PC-3 (cell line): Measurements from ENCODE around the gene C1QB.

Experiments used
- CTCF ChIP-seq: fragments of 300-600 bp; sonication (generic); conservative IDR thresholded peaks from 2 replicates; pipeline ENCODE4 v1.5.1; 2017; ENCODE audit warnings: antibody characterized with exemption, low read depth, mild to moderate bottlenecking, low read length
- EZH2 ChIP-seq: fragments of 300-600 bp; sonication (generic); IDR thresholded peaks from one replicate; pipeline ENCODE4 v1.6.1; 2017; ENCODE audit warnings: antibody characterized with exemption, mild to moderate bottlenecking, low read length; ENCODE audit not compliant: unreplicated experiment
- EZH2phosphoT487 ChIP-seq: fragments of 300-600 bp; sonication (generic); IDR thresholded peaks from 2 replicates; pipeline ENCODE4 v1.6.1; 2018; ENCODE audit warnings: mild to moderate bottlenecking, antibody characterized with exemption, low read length, borderline replicate concordance

- no peak for TF ChIP-seq CTCF
- no peak for TF ChIP-seq EZH2phosphoT487
- TF ChIP-seq EZH2, result no peak
Measured at GRCh38 chr1:22613951-22614350, 39.1 kb upstream of the C1QB start.
